ENCODE data around the gene ZC3H10.
"Not testable (repeated sequence)": the region's sequence is repeated elsewhere in the genome, so short reads cannot be mapped to it uniquely, and the experiment has no call there.

DNA sequence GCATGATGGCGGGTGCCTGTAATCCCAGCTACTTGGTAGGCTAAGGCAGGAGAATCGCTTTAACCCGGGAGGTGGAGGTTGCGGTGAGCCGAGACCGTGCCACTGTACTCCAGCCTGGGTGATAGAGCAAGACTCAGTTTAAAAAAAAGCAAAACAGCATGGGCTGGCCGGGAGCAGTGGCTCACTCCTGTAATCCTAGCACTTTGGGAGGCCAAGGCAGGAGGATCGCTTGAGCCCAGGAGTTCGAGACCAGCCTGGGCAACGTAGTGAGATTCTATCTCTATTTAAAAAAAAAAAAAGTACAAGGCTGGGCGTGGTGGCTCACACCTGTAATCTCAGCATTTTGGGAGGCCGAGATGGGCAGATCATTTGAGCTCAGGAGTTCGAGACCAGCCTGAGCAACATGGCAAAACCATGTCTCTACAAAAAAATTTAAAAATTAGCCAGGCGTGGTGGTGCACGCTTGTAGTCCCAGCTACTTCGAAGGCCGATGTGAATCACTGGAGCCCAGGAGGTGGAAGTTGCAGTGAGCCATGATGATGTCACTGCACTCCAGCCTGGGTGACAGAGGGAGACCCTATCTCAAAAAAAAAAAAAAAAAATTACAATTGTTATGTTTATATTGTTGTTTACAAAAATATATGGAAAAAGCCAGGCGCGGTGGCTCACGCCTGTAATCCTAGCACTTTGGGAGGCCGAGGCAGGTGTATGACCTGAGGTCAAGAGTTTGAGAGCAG lies 38.6 kb downstream of the ZC3H10 start:
- TF ChIP-seq, protein P1, sequence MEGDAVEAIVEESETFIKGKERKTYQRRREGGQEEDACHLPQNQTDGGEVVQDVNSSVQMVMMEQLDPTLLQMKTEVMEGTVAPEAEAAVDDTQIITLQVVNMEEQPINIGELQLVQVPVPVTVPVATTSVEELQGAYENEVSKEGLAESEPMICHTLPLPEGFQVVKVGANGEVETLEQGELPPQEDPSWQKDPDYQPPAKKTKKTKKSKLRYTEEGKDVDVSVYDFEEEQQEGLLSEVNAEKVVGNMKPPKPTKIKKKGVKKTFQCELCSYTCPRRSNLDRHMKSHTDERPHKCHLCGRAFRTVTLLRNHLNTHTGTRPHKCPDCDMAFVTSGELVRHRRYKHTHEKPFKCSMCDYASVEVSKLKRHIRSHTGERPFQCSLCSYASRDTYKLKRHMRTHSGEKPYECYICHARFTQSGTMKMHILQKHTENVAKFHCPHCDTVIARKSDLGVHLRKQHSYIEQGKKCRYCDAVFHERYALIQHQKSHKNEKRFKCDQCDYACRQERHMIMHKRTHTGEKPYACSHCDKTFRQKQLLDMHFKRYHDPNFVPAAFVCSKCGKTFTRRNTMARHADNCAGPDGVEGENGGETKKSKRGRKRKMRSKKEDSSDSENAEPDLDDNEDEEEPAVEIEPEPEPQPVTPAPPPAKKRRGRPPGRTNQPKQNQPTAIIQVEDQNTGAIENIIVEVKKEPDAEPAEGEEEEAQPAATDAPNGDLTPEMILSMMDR (IDR thresholded peaks at IDR 0.05 in 2 of 3, conservative IDR thresholded peaks at IDR 0.05 in 1 of 3; ENCODE audit: borderline replicate concordance in 1 of 3, insufficient read depth in 1 of 3, low read depth in 2 of 3, low read length in 2 of 3): not testable (repeated sequence)
- TF ChIP-seq, protein P2, sequence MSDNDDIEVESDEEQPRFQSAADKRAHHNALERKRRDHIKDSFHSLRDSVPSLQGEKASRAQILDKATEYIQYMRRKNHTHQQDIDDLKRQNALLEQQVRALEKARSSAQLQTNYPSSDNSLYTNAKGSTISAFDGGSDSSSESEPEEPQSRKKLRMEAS (IDR thresholded peaks at IDR 0.05): not testable (repeated sequence)
- TF ChIP-seq EZH2phosphoT487 (IDR thresholded peaks at IDR 0.05; ENCODE audit: borderline replicate concordance); EZH2 (IDR thresholded peaks at IDR 0.05); YY1 (IDR thresholded peaks at IDR 0.05; ENCODE audit: extremely low read depth, insufficient replicate concordance, low read depth, low read length); POLR2A (IDR thresholded peaks at IDR 0.05; ENCODE audit: borderline replicate concordance, extremely low read depth, insufficient read depth, insufficient read length); POLR2AphosphoS5 (IDR thresholded peaks at IDR 0.05; ENCODE audit: low read depth, low read length); ZNF274 (IDR thresholded peaks at IDR 0.05; ENCODE audit: low read depth, low read length); CEBPB (IDR thresholded peaks at IDR 0.05; ENCODE audit: low read depth); SP1 (IDR thresholded peaks at IDR 0.05; ENCODE audit: low read depth); SIN3A (IDR thresholded peaks at IDR 0.05; ENCODE audit: low read depth); RAD21 (IDR thresholded peaks at IDR 0.05; ENCODE audit: low read depth): not testable (repeated sequence)
- TF ChIP-seq, protein P3, sequence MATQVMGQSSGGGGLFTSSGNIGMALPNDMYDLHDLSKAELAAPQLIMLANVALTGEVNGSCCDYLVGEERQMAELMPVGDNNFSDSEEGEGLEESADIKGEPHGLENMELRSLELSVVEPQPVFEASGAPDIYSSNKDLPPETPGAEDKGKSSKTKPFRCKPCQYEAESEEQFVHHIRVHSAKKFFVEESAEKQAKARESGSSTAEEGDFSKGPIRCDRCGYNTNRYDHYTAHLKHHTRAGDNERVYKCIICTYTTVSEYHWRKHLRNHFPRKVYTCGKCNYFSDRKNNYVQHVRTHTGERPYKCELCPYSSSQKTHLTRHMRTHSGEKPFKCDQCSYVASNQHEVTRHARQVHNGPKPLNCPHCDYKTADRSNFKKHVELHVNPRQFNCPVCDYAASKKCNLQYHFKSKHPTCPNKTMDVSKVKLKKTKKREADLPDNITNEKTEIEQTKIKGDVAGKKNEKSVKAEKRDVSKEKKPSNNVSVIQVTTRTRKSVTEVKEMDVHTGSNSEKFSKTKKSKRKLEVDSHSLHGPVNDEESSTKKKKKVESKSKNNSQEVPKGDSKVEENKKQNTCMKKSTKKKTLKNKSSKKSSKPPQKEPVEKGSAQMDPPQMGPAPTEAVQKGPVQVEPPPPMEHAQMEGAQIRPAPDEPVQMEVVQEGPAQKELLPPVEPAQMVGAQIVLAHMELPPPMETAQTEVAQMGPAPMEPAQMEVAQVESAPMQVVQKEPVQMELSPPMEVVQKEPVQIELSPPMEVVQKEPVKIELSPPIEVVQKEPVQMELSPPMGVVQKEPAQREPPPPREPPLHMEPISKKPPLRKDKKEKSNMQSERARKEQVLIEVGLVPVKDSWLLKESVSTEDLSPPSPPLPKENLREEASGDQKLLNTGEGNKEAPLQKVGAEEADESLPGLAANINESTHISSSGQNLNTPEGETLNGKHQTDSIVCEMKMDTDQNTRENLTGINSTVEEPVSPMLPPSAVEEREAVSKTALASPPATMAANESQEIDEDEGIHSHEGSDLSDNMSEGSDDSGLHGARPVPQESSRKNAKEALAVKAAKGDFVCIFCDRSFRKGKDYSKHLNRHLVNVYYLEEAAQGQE (IDR thresholded peaks at IDR 0.05; ENCODE audit: low read depth): not testable (repeated sequence)
- TF ChIP-seq, protein P4, sequence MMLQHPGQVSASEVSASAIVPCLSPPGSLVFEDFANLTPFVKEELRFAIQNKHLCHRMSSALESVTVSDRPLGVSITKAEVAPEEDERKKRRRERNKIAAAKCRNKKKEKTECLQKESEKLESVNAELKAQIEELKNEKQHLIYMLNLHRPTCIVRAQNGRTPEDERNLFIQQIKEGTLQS (IDR thresholded peaks at IDR 0.05): not testable (repeated sequence)
